Uterus (tissue), 4 donors: Measurements from ENCODE around the gene NOLC1. TPM values are rescaled to one million over a fixed set of nuclear protein-coding genes. Genes with fewer than 3 reads are reported as not detected.

Source experiments
- DNase-seq, 2 donors: peaks; one replicate each; pipeline ENCODE4 v3.0.0-alpha.2; 2019 to 2020
- H3K27ac ChIP-seq, 2 donors: fragments of 200-600 bp; sonication (generic); 1 replicate in 1 of 2; 2 replicates in 1 of 2; pipeline ENCODE4 v1.5.1; 2016 to 2018
- H3K27me3 ChIP-seq, 2 donors: fragments of 200-600 bp; sonication (generic); one replicate each; pipeline ENCODE4 v1.5.1; 2018 to 2019; ENCODE audit warnings: control low read depth in 1 of 2
- H3K36me3 ChIP-seq, 2 donors: fragments of 200-600 bp; sonication (generic); one replicate each; pipeline ENCODE4 v1.5.1; 2019; ENCODE audit warnings: control low read depth in 1 of 2
- H3K4me1 ChIP-seq, 2 donors: fragments of 200-600 bp; sonication (generic); one replicate each; pipeline ENCODE4 v1.5.1; 2018 to 2019; ENCODE audit warnings: control low read depth in 1 of 2
- H3K4me3 ChIP-seq, 2 donors: fragments of 200-600 bp; sonication (generic); 1 replicate in 1 of 2; 2 replicates in 1 of 2; pipeline ENCODE4 v1.5.1; 2018 to 2019; ENCODE audit warnings: mild to moderate bottlenecking in 1 of 2
- H3K9me3 ChIP-seq, 2 donors: fragments of 200-600 bp; sonication (generic); one replicate each; pipeline ENCODE4 v1.5.1; 2019; ENCODE audit warnings: control low read depth in 1 of 2
- CTCF ChIP-seq, 4 experiments: fragments of 200-600 bp in 2 of 4; fragments of 450-650 bp in 2 of 4; sonication (generic) in 2 of 4; IDR thresholded peaks; one replicate each; pipeline ENCODE4 v1.5.1; 2016 to 2019; ENCODE audit warnings: antibody characterized with exemption in 4 of 4, mild to moderate bottlenecking in 2 of 4, moderate library complexity in 1 of 4
- POLR2A ChIP-seq, 2 donors: fragments of 450-650 bp; IDR thresholded peaks; one replicate each; pipeline ENCODE4 v1.6.1; 2016; ENCODE audit warnings: antibody characterized with exemption in 2 of 2, mild to moderate bottlenecking in 1 of 2, moderate library complexity in 1 of 2
- intact Hi-C: fragments of 100-400 bp; cut with DNase I; formaldehyde crosslinking; loops from one replicate; pipeline ENCODE4 v1.15.1; 2023; ENCODE audit warnings: low total_unique reads
- total RNA-seq, 4 donors: library from RNA; depleted of rRNA in 3 of 4; stranded (reverse); fragments of >200 nt in 3 of 4; gene quantifications; one replicate each; pipeline versions ENCODE4 v1.1.0 to v1.2.4, GENCODE V29; 2014 to 2023
- donor health status: DM: yes; HTN: yes; CAD: no.

Gene NOLC1
- total RNA-seq, 4 donors from 2014 or later: 15.4 to 54.0 (median 27.4) TPM

- H3K27ac ChIP-seq: no peak overlapping the region
- no peak overlapping the region for H3K4me3 ChIP-seq
- DNase-seq: no peak
- no peaks in the 10 kb centered on the region for H3K27me3 ChIP-seq
- TF ChIP-seq POLR2A (IDR thresholded peaks at IDR 0.05) (no peak), CTCF (IDR thresholded peaks at IDR 0.05) (no peak)
- intact Hi-C loops: no loop called here
- H3K4me1 ChIP-seq: no peaks in the 10 kb centered on the region
- H3K36me3 ChIP-seq: no peaks in the 10 kb centered on the region
- no peaks in the 10 kb centered on the region for H3K9me3 ChIP-seq
These were observed 50.2 kb downstream of the NOLC1 start for GRCh38 chr10:102202386-102202785.

GRCh38 chr10:102208311-102209035, 56.3 kb downstream of the NOLC1 start:
- Histone ChIP-seq H3K4me3 (no peak overlapping the region), H3K36me3 (no peaks in the 10 kb centered on the region), H3K27me3 (no peaks in the 10 kb centered on the region), H3K27ac (no peak overlapping the region), H3K9me3 (no peaks in the 10 kb centered on the region), H3K4me1 (no peaks in the 10 kb centered on the region)
- intact Hi-C loops: no loop called here
- DNase-seq: no peak
- TF ChIP-seq CTCF (IDR thresholded peaks at IDR 0.05) (no peak), POLR2A (IDR thresholded peaks at IDR 0.05) (no peak)

- intact Hi-C loops: no loop called here
- Histone ChIP-seq H3K4me1 (no peaks in the 10 kb centered on the region), H3K4me3 (no peak overlapping the region), H3K36me3 (no peaks in the 10 kb centered on the region), H3K9me3 (no peaks in the 10 kb centered on the region), H3K27ac (no peak overlapping the region), H3K27me3 (no peaks in the 10 kb centered on the region)
- no peak for DNase-seq
- TF ChIP-seq CTCF (IDR thresholded peaks at IDR 0.05) (no peak), POLR2A (IDR thresholded peaks at IDR 0.05) (no peak)
These were observed 59.6 kb downstream of the NOLC1 start for GRCh38 chr10:102211615-102212299.

Other genes with a start within 250 kb of the NOLC1 start
- 10 to 100 TPM; 10.6 to 29.8 (median 20.9) TPM for gene ARMH3, start 96.2 kb upstream of the NOLC1 start, total RNA-seq
- 10 to 100 TPM in 3 of 4 donors, 1 to 10 TPM in 1; 3.8 to 28.4 (median 15.6) TPM for gene HPS6, start 87.0 kb upstream of the NOLC1 start, total RNA-seq
- 100 to 1,000 TPM in 1 of 4 donors, 10 to 100 TPM in 3; 17.4 to 121 (median 43.8) TPM for gene LDB1, start 32.0 kb upstream of the NOLC1 start, total RNA-seq
- 10 to 100 TPM in 3 of 4 donors, 1 to 10 TPM in 1; 1.8 to 58.2 (median 15.5) TPM for gene PPRC1, start 19.3 kb upstream of the NOLC1 start, total RNA-seq
- under 1 TPM in 1 of 4 donors, not detected in 3; 0.51 TPM for gene ELOVL3, start 73.9 kb downstream of the NOLC1 start, total RNA-seq
- not detected for gene PITX3, start 89.1 kb downstream of the NOLC1 start, total RNA-seq
- gene GBF1, start 93.1 kb downstream of the NOLC1 start, total RNA-seq: 10 to 100 TPM; 10.9 to 45.4 (median 23.9) TPM
- 10 to 100 TPM in 2 of 4 donors, 1 to 10 TPM in 2; 6.4 to 61.7 (median 10.7) TPM for gene NFKB2, start 243.3 kb downstream of the NOLC1 start, total RNA-seq